ENCODE results near the gene S100A11. TPM values are rescaled to one million over a fixed set of nuclear protein-coding genes. Genes with fewer than 3 reads are reported as not detected.

S100A11 gene
- total and polyA plus RNA-seq, 4 donors = 69.4 to 3,092 (median 1,654) TPM

- H3K36me3 ChIP-seq (ENCODE audit: control insufficient read depth in 4 of 4, insufficient read depth in 4 of 4, low read length in 4 of 4) = peaks cover 0 to 2% (median 0%) of the 10 kb centered on the region in 4 donors
- no peak overlapping the region for H3K9ac ChIP-seq (ENCODE audit: insufficient read depth in 1 of 2, low read length in 2 of 2)
- H3K27me3 ChIP-seq (ENCODE audit: control insufficient read depth in 3 of 3, insufficient read depth in 3 of 3, low read length in 2 of 3) = peaks cover 0 to 13% (median 3%) of the 10 kb centered on the region in 3 donors
- H3K27ac ChIP-seq (ENCODE audit: low read depth in 1 of 2, low read length in 1 of 2) = peak overlapping the region in 1 of 2 donors; percentile 82
- H3K4me3 ChIP-seq = no peak overlapping the region
- 76 to 84% methylated on average over 10 of the region's 10 CpGs for WGBS, 2 donors
- no peaks in the 10 kb centered on the region for H3K9me3 ChIP-seq (ENCODE audit: control insufficient read depth in 4 of 4, insufficient read depth in 3 of 4, low read length in 3 of 4)
- no peak for DNase-seq
- H3K4me1 ChIP-seq (ENCODE audit: control insufficient read depth in 5 of 5, insufficient read depth in 5 of 5, low read length in 5 of 5) = peaks cover 0 to 17% (median 6%) of the 10 kb centered on the region in 5 donors
- no peak for TF ChIP-seq CTCF (IDR thresholded peaks at IDR 0.05; ENCODE audit: control extremely low read depth, extremely low read depth)
- no peak for ATAC-seq (ENCODE audit: insufficient read depth, low FRiP score)
These were observed 2.1 kb upstream of the S100A11 start for GRCh38 chr1:152038871-152039270.

- Histone ChIP-seq H3K36me3 (ENCODE audit: control insufficient read depth in 4 of 4, insufficient read depth in 4 of 4, low read length in 4 of 4) (peaks cover 14 to 26% (median 18%) of the 10 kb centered on the region in 4 donors), H3K9ac (ENCODE audit: insufficient read depth in 1 of 2, low read length in 2 of 2) (peak overlapping the region; percentile 70 to 92), H3K27ac (ENCODE audit: low read depth in 1 of 2, low read length in 1 of 2) (peak overlapping the region; percentile 79 to 97), H3K9me3 (ENCODE audit: control insufficient read depth in 4 of 4, insufficient read depth in 3 of 4, low read length in 3 of 4) (no peaks in the 10 kb centered on the region), H3K4me1 (ENCODE audit: control insufficient read depth in 5 of 5, insufficient read depth in 5 of 5, low read length in 5 of 5) (peaks cover 0 to 17% (median 9%) of the 10 kb centered on the region in 5 donors), H3K4me3 (peak overlapping the region; percentile 66), H3K27me3 (ENCODE audit: control insufficient read depth in 3 of 3, insufficient read depth in 3 of 3, low read length in 2 of 3) (peaks cover 0 to 11% (median 0%) of the 10 kb centered on the region in 3 donors)
- ATAC-seq (ENCODE audit: insufficient read depth, low FRiP score) (no peak), DNase-seq (peak; percentile 28 to 74 (median 68))
- no peak for TF ChIP-seq CTCF (IDR thresholded peaks at IDR 0.05; ENCODE audit: control extremely low read depth, extremely low read depth)
- 20 to 21% methylated on average over 17 of the region's 17 CpGs for WGBS, 2 donors
These were observed 1.1 kb downstream of the S100A11 start for GRCh38 chr1:152035539-152036266.

GRCh38 chr1:152034654-152035538 lies 1.9 kb downstream of the S100A11 start:
- Histone ChIP-seq H3K4me3 (peak overlapping the region; percentile 18), H3K27me3 (ENCODE audit: control insufficient read depth in 3 of 3, insufficient read depth in 3 of 3, low read length in 2 of 3) (peaks cover 0 to 2% (median 0%) of the 10 kb centered on the region in 3 donors), H3K4me1 (ENCODE audit: control insufficient read depth in 5 of 5, insufficient read depth in 5 of 5, low read length in 5 of 5) (peaks cover 0 to 17% (median 9%) of the 10 kb centered on the region in 5 donors), H3K9ac (ENCODE audit: insufficient read depth in 1 of 2, low read length in 2 of 2) (peak overlapping the region in 1 of 2 donors; percentile 92), H3K9me3 (ENCODE audit: control insufficient read depth in 4 of 4, insufficient read depth in 3 of 4, low read length in 3 of 4) (no peaks in the 10 kb centered on the region), H3K36me3 (ENCODE audit: control insufficient read depth in 4 of 4, insufficient read depth in 4 of 4, low read length in 4 of 4) (peaks cover 14 to 26% (median 20%) of the 10 kb centered on the region in 4 donors), H3K27ac (ENCODE audit: low read depth in 1 of 2, low read length in 1 of 2) (peak overlapping the region; percentile 79 to 97)
- WGBS, 2 donors = 4 to 9% methylated on average over 8 of the region's 8 CpGs
- peak; percentile 43 to 70 (median 68) for DNase-seq
- ATAC-seq (ENCODE audit: insufficient read depth, low FRiP score) = peak; percentile 16
- peak; percentile 17 for TF ChIP-seq CTCF (IDR thresholded peaks at IDR 0.05; ENCODE audit: control extremely low read depth, extremely low read depth)

Data from lung (tissue), 12 donors.